Measurements from ENCODE around the gene UCHL1.
"Not testable (repeated sequence)": the region's sequence is repeated elsewhere in the genome, so short reads cannot be mapped to it uniquely, and the experiment has no call there.

UCHL1 gene

DNA sequence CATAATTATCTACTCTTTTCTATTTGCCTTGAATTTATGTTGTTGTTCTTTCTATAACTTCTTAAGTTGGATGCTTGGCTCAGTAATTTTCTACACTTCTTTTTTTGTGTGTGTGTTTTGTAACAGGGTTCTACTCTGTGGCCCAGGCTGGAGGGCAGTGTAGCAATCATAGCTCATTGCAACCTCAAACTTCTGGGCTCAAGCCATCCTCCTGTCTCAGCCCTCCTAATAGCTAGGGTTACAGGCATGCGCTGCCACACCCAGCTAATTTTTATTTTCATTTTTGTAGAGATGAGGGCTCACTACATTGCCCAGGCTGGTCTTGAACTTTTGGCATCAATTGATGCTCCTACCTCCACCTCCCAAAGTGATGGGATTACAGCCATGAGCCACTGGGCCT is 20.7 kb upstream of the UCHL1 start:
- FAIRE-seq (no peak), DNase-seq (ENCODE audit: insufficient read length, low spot score) (no peak)

- FAIRE-seq = no peak
- no peak for DNase-seq (ENCODE audit: insufficient read length, low spot score)
Observed at GRCh38 chr4:41236508-41236907, 20.2 kb upstream of the UCHL1 start.

DNA sequence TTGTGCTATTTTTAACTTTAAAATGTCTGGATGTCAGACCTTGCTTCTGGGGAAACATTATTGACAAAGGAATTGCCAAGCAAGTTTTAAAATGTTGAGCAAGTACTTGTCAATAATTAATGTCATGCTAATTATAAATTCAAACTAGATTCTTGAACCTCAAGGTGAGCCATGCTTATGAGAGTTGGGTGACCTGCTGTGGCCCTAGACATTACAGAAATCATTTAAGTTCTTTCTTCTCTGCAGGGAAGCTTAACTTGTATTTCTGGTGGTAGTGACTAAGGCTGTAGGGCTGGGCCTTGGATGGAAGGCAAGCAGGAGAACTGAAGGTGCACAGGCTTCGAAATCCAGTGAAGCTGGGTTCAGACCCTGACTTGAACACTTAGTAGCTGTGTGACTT is 14.8 kb upstream of the UCHL1 start:
- DNase-seq (ENCODE audit: insufficient read length, low spot score) (no peak), FAIRE-seq (no peak)

GRCh38 chr4:41245983-41246382 is 10.7 kb upstream of the UCHL1 start:
- no peak for DNase-seq (ENCODE audit: insufficient read length, low spot score)
- no peak for FAIRE-seq

- no peak for FAIRE-seq
- no peak for DNase-seq (ENCODE audit: insufficient read length, low spot score)
Observed at GRCh38 chr4:41256131-41256739, 493 bp upstream of the UCHL1 start.

GRCh38 chr4:41257257-41257901 is 651 bp downstream of the UCHL1 start:
- DNase-seq (ENCODE audit: insufficient read length, low spot score) (no peak), FAIRE-seq (no peak)

GRCh38 chr4:41257906-41258305 is 1.2 kb downstream of the UCHL1 start:
- FAIRE-seq = no peak
- DNase-seq (ENCODE audit: insufficient read length, low spot score) = no peak

DNA sequence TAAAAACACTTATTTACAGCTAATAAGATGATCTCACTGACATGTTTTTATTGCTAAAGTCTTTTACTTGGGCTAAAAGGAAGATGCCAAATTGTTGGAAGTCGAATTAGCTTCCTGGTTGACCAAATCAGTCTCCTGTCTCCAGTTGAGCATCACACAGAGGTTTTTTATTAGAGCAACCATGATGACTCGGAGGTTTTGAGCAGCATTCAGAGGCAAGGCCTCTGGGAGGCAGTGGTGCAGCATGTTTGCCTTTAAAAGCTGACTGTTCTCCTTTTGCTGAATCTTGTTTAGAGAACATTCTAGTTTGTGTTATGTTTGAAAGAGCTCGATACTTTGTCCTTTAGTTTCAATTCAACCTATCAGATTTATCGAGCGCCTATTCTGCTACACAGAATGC is 2.1 kb downstream of the UCHL1 start:
- DNase-seq (ENCODE audit: insufficient read length, low spot score) = no peak
- no peak for FAIRE-seq

- DNase-seq (ENCODE audit: insufficient read length, low spot score) = no peak
- no peak for FAIRE-seq
Observed at GRCh38 chr4:41260116-41260733, 3.5 kb downstream of the UCHL1 start.

DNA sequence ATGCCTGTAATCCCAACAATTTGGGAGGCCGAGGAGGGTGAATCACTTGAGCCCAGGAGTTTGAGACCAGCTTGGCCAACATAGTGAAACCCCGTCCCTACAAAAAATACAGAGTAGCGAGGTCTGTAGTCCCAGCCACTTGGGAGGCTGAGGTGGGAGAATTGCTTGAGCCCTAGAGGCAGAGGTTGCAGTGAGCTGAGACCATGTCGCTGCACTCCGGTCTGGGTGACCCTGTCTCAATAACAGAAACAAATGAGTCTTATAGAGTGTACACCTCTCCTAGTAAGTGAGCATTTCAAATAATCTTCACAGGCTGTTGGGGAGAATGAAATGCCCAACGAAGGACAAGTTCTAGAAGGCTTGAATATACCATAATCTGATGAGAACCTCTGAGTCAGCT is 5.5 kb downstream of the UCHL1 start:
- no peak for FAIRE-seq

DNA sequence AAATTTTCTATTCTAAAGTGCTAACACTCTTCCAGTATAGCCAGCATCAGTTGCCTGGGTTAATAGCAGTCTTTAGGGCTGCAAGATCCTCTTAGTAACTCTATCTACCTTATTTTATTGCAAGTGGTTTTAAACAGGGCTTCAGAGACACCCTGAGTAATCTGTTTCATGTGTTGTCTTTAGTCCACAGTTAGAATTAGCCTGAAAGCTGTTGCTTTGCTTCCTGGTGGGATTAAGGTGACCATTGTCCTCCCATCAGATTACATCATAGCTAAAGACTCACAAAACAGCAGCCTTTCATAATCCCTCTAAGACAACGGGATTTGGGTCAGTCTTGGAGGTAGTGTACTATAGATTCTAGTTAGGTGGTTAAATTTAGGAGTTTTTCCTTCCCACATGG is 7.5 kb downstream of the UCHL1 start:
- no peak for DNase-seq (ENCODE audit: insufficient read length, low spot score)
- no peak for FAIRE-seq

More for the DNA sequence above, 5.5 kb downstream of the UCHL1 start:
- DNase-seq (ENCODE audit: insufficient read length, low spot score) = no peak

DNA sequence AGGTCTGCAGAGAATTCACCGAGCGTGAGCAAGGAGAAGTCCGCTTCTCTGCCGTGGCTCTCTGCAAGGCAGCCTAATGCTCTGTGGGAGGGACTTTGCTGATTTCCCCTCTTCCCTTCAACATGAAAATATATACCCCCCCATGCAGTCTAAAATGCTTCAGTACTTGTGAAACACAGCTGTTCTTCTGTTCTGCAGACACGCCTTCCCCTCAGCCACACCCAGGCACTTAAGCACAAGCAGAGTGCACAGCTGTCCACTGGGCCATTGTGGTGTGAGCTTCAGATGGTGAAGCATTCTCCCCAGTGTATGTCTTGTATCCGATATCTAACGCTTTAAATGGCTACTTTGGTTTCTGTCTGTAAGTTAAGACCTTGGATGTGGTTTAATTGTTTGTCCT is 11.3 kb downstream of the UCHL1 start:
- DNase-seq (ENCODE audit: insufficient read length, low spot score) (no peak), FAIRE-seq (no peak)

DNA sequence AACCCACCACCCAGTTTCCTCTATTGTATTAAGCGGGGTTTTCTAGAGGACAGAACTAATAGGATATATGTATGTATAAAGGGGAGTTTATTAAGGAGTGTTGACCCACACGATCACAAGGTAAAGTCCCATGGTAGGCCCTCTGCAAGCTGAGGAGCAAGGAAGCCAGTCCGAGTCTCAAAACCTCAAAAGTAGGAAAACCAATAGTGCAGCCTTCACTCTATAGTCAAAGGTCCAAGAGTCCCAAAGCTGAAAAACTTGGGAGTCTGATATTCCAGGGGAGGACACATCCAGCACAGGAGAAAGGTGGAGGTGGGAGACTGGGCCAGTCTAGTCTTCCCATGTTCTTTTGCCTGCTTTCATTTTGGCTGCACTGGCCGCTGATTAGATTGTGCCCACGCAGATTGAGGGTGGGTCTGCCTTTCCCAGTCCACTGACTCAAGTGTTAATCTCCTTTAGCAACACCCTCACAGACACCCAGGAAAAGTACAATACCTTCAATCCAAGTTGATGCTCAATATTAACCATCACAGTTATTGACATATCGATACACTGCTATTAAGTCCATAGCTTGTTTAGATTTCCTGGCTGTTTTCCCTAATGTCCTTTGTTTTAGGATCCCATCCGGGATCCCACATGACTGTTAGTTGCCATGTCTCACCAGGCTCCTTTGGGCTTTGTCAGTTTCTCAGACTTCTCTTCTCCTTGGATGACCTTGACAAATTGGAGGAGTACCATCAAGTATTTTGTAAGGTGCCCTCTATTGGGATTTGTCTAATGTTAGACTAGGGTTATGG is 12.2 kb downstream of the UCHL1 start:
- no peak for DNase-seq (ENCODE audit: insufficient read length, low spot score)
- FAIRE-seq = no peak

DNA sequence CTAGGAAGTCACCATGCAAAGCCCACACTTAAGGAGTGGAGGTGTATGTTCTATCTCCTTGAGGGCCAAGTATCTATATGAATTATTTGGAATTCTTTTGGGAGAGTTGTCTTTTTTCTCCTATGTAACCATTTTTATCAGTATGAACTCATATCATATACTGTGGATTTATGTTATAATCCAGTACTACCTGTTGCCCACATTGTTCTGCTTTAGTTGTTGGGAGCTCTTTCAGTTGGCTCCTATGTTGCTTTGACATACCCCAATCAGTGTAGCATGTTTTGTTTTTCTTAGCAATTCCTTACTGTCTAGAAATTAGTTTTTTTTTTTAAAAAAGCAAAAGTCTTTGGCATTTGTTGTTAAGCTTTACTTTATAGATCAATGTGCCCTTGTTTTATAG is 13.0 kb downstream of the UCHL1 start:
- DNase-seq (ENCODE audit: insufficient read length, low spot score) (no peak), FAIRE-seq (no peak)

DNA sequence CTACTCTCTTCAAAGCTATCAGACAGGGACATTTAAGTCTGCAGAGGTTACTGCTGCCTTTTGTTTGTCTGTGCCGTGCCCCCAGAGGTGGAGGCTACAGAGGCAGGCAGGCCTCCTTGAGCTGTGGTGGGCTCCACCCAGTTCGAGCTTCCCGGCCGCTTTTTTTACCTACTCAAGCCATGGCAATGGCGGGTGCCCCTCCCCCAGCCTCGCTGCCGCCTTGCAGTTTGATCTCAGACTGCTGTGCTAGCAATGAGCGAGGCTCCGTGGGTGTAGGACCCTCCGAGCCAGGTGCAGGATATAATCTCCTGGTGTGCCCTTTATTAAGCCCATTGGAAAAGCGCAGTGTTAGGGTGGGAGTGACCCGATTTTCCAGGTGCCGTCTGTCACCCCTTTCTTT is 19.2 kb downstream of the UCHL1 start:
- FAIRE-seq; DNase-seq (ENCODE audit: insufficient read length, low spot score): not testable (repeated sequence)

DNA sequence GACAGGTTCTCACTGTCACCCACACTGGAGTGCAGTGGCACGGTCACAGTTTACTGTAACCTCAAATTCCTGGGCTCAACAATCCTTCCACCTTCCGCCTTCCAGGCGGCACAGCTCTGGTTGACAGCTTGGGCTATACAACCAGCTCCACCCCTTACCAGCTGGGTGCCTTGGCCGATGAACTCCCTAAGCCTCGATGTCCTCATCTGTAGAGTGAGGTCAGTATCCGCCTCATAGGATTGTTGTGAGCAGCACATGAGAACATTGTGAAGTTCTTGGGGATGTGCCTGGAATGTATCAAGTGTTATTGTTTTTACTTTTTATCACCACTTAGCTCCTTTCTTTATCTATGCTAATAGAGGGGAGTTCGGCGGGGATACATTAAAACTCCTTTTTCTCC is 23.3 kb downstream of the UCHL1 start:
- no peak for FAIRE-seq
- no peak for DNase-seq (ENCODE audit: insufficient read length, low spot score)

GRCh38 chr4:41281038-41281634 is 24.4 kb downstream of the UCHL1 start:
- peak; percentile 63 for DNase-seq (ENCODE audit: insufficient read length, low spot score)
- peak; percentile 95 for FAIRE-seq

- DNase-seq (ENCODE audit: insufficient read length, low spot score) = no peak
- FAIRE-seq = no peak
Observed at GRCh38 chr4:41282366-41282765, 25.6 kb downstream of the UCHL1 start.

DNA sequence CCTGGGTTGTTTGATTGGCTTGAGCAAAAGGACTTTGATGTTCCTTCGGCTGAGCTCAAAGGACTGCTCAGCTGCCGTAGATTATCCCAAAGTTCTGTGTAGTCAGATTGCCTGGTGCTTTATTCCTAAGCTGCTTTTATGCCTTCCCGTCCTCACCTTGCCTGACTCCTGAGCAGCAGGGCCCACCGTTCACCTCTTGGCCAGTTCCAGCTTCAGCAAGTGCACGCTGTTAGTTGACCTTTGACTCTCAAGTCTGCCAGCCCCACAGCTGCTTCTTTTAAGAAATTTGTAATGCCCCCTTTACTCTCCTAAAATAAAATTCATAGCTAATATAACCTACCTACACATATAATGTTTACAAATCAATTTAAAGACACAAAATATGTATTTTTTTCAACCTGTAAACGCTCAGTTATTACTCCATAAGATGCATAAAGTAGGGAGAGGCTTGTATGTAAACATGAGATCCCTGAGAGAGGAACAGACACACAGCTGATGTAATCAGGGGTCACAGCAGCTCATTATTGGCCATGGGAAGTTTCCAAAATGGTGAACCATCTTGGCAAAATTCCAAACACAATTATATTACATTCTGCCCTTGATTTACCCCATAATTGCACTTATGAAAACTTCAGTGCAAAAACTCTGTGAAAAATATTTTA is 28.6 kb downstream of the UCHL1 start:
- DNase-seq (ENCODE audit: insufficient read length, low spot score) (no peak), FAIRE-seq (no peak)

- no peak for DNase-seq (ENCODE audit: insufficient read length, low spot score)
Observed at GRCh38 chr4:41285864-41286235, 29.1 kb downstream of the UCHL1 start.

GRCh38 chr4:41287005-41287404 is 30.3 kb downstream of the UCHL1 start:
- FAIRE-seq = no peak
- DNase-seq (ENCODE audit: insufficient read length, low spot score) = no peak

More at GRCh38 chr4:41285864-41286235, 29.1 kb downstream of the UCHL1 start:
- FAIRE-seq = no peak

All from GM19239 (cell line).